H1 (cell line): ENCODE results near the gene ZDHHC11B. TPM values are rescaled to one million over a fixed set of nuclear protein-coding genes. Genes with fewer than 3 reads are reported as not detected.

Experiments used
- CTCF ChIA-PET: fragments of 300-600 bp; sonication (Branson Sonifier 250); formaldehyde crosslinking; loops from one replicate; lab custom pipeline; 2021; ENCODE audit not compliant: partially characterized antibody; lab: Charles Lee
- POLR2A ChIA-PET: fragments of 300-600 bp; sonication (Branson Sonifier 250); formaldehyde crosslinking; loops from one replicate; lab custom pipeline; 2021; ENCODE audit warnings: inconsistent platforms; ENCODE audit not compliant: partially characterized antibody; lab: Charles Lee
- DNase-seq, 2 experiments: peaks; one replicate each; pipeline versions ENCODE4 v3.0.0 to v3.0.0-alpha.2; 2010 to 2022; ENCODE audit warnings: low spot score in 2 of 2, low read depth in 1 of 2, mixed read lengths in 1 of 2
- FAIRE-seq: peaks from 2 replicates; lab custom pipeline; 2011; peaks lifted over from hg19 to GRCh38; lab: Jason Lieb, UNC
- H2AFZ ChIP-seq: 2 replicates; pipeline ENCODE4 v1.8.1; 2012; ENCODE audit warnings: low read length, inconsistent platforms
- H2AK5ac ChIP-seq: 2 replicates; pipeline ENCODE4 v1.6.1; 2013; ENCODE audit warnings: low read depth, low read length
- H2BK120ac ChIP-seq: replicated peaks from 2 replicates; pipeline ENCODE3; 2013; ENCODE audit warnings: low read depth, low read length, inconsistent platforms
- H2BK12ac ChIP-seq: 2 replicates; pipeline ENCODE4 v1.6.1; 2013; ENCODE audit warnings: low read depth, low read length
- H2BK15ac ChIP-seq: 2 replicates; pipeline ENCODE4 v1.6.1; 2013; ENCODE audit warnings: low read length
- H2BK20ac ChIP-seq: 2 replicates; pipeline ENCODE4 v1.6.1; 2013; ENCODE audit warnings: low read length
- H2BK5ac ChIP-seq: 2 replicates; pipeline ENCODE4 v1.6.1; 2013; ENCODE audit warnings: low read depth, low read length
- H3K14ac ChIP-seq: 2 replicates; pipeline ENCODE4 v1.6.1; 2013; ENCODE audit warnings: inconsistent platforms; ENCODE audit not compliant: insufficient read length
- H3K18ac ChIP-seq: 2 replicates; pipeline ENCODE4 v1.6.1; 2013; ENCODE audit warnings: low read length; ENCODE audit errors: extremely low read depth
- H3K23ac ChIP-seq: 2 replicates; pipeline ENCODE4 v1.6.1; 2013; ENCODE audit warnings: inconsistent platforms; ENCODE audit not compliant: insufficient read length
- H3K23me2 ChIP-seq: 2 replicates; pipeline ENCODE4 v1.6.1; 2013; ENCODE audit warnings: low read depth, low read length
- H3K27ac ChIP-seq: 2 replicates; pipeline ENCODE4 v1.6.1; 2011; ENCODE audit warnings: low read depth, low read length, inconsistent platforms
- H3K27me3 ChIP-seq, 4 experiments: replicated peaks in 1 of 4; 1 replicate in 1 of 4; 2 replicates in 3 of 4; pipeline versions ENCODE4 v1.6.1 to v1.8.1; 2011 to 2013; ENCODE audit warnings: low read length in 3 of 4, mild to moderate bottlenecking in 3 of 4, inconsistent platforms in 2 of 4, mixed read lengths in 2 of 4, moderate library complexity in 1 of 4; ENCODE audit not compliant: control insufficient read depth in 3 of 4, insufficient read depth in 3 of 4; ENCODE audit errors: extremely low read depth in 1 of 4
- H3K36me3 ChIP-seq, 4 experiments: 2 replicates each; pipeline versions ENCODE4 v1.6.1 to v1.8.1; 2011 to 2013; ENCODE audit warnings: mild to moderate bottlenecking in 4 of 4, low read length in 3 of 4, moderate library complexity in 2 of 4, control low read depth in 1 of 4, inconsistent platforms in 1 of 4; ENCODE audit not compliant: insufficient read depth in 4 of 4, control insufficient read depth in 2 of 4
- H3K4ac ChIP-seq: replicated peaks from 2 replicates; pipeline ENCODE3; 2013; ENCODE audit warnings: low read length, low read depth, mixed read lengths, inconsistent platforms; ENCODE audit not compliant: insufficient read length
- H3K4me1 ChIP-seq, 4 experiments: replicated peaks in 1 of 4; 1 replicate in 1 of 4; 2 replicates in 3 of 4; pipeline versions ENCODE4 v1.6.1 to v1.8.1; 2011 to 2013; ENCODE audit warnings: low read length in 3 of 4, inconsistent platforms in 2 of 4, mixed read lengths in 1 of 4; ENCODE audit not compliant: insufficient read depth in 4 of 4, control insufficient read depth in 3 of 4
- H3K4me2 ChIP-seq, 2 experiments: 2 replicates each; pipeline versions ENCODE4 v1.6.1 to v1.8.1; 2011 to 2013; ENCODE audit warnings: low read depth in 2 of 2, low read length in 2 of 2, control low read depth in 1 of 2, inconsistent platforms in 1 of 2, mild to moderate bottlenecking in 1 of 2; ENCODE audit not compliant: insufficient read depth in 1 of 2
- H3K4me3 ChIP-seq, 4 experiments: fragments of 200-600, 300-600 bp in 1 of 4; sonication (generic), shearing (Covaris generic), sonication (Bioruptor Twin) in 1 of 4; 2 replicates each; pipeline versions ENCODE4 v1.5.1 to v1.8.1; 2011 to 2016; ENCODE audit warnings: low read length in 4 of 4, low read depth in 3 of 4, control low read depth in 2 of 4, inconsistent platforms in 2 of 4, mild to moderate bottlenecking in 2 of 4, mixed read lengths in 1 of 4, moderate library complexity in 1 of 4; ENCODE audit not compliant: insufficient read depth in 2 of 4; ENCODE audit errors: extremely low read depth in 1 of 4
- H3K56ac ChIP-seq: replicated peaks from 2 replicates; pipeline ENCODE3; 2013; ENCODE audit warnings: low read depth, mild to moderate bottlenecking, mixed read lengths, low read length, inconsistent platforms; ENCODE audit not compliant: insufficient read length
- H3K79me1 ChIP-seq: 2 replicates; pipeline ENCODE4 v1.6.1; 2013; ENCODE audit warnings: low read depth, low read length, control low read depth
- H3K79me2 ChIP-seq, 2 experiments: 2 replicates each; pipeline versions ENCODE4 v1.6.1 to v1.8.1; 2012 to 2013; ENCODE audit warnings: low read length in 2 of 2, mild to moderate bottlenecking in 2 of 2, inconsistent platforms in 1 of 2; ENCODE audit not compliant: insufficient read depth in 2 of 2, control insufficient read depth in 1 of 2
- H3K9ac ChIP-seq, 4 experiments: replicated peaks in 1 of 4; 1 replicate in 1 of 4; 2 replicates in 3 of 4; pipeline versions ENCODE4 v1.6.1 to v1.8.1; 2011 to 2013; ENCODE audit warnings: low read depth in 3 of 4, low read length in 3 of 4, control low read depth in 2 of 4, mild to moderate bottlenecking in 2 of 4, moderate library complexity in 2 of 4, inconsistent platforms in 1 of 4; ENCODE audit errors: extremely low read depth in 1 of 4
- H3K9me3 ChIP-seq, 2 experiments: 2 replicates each; pipeline versions ENCODE4 v1.6.1 to v1.8.1; 2012 to 2013; ENCODE audit warnings: mild to moderate bottlenecking in 2 of 2, moderate library complexity in 2 of 2, control low read depth in 1 of 2, inconsistent platforms in 1 of 2, low read depth in 1 of 2, low read length in 1 of 2, mixed read lengths in 1 of 2; ENCODE audit not compliant: insufficient read depth in 2 of 2
- H4K20me1 ChIP-seq, 2 experiments: replicated peaks in 1 of 2; 2 replicates each; pipeline versions ENCODE3 to v1.8.1; 2011 to 2013; ENCODE audit warnings: inconsistent platforms in 2 of 2, low read length in 2 of 2, mild to moderate bottlenecking in 1 of 2; ENCODE audit not compliant: insufficient read depth in 2 of 2, control insufficient read depth in 1 of 2
- H4K5ac ChIP-seq: 2 replicates; pipeline ENCODE4 v1.6.1; 2013; ENCODE audit warnings: low read length, low read depth, mixed read lengths, inconsistent platforms; ENCODE audit not compliant: insufficient read length
- H4K8ac ChIP-seq: 2 replicates; pipeline ENCODE4 v1.8.0; 2013; ENCODE audit warnings: mild to moderate bottlenecking, moderate library complexity, low read length, inconsistent platforms; ENCODE audit not compliant: insufficient read depth; ENCODE audit errors: extremely low read depth
- H4K91ac ChIP-seq: replicated peaks from 2 replicates; pipeline ENCODE3; 2013; ENCODE audit warnings: low read length, mixed read lengths, inconsistent platforms; ENCODE audit not compliant: insufficient read length
- ATF3 ChIP-seq: IDR thresholded peaks from 2 replicates; pipeline ENCODE4 v1.6.1; 2011; ENCODE audit warnings: low read depth, mild to moderate bottlenecking, low read length; ENCODE audit not compliant: insufficient read depth
- CTBP2 ChIP-seq: IDR thresholded peaks from 2 replicates; pipeline ENCODE4 v1.7.0; 2011; ENCODE audit warnings: borderline replicate concordance, mild to moderate bottlenecking, moderate library complexity, mixed read lengths, low read length; ENCODE audit not compliant: insufficient read depth, insufficient read length
- POLR2A ChIP-seq, 2 experiments: IDR thresholded peaks; 1 replicate in 1 of 2; 2 replicates in 1 of 2; pipeline ENCODE4 v1.6.1; 2011; ENCODE audit warnings: low read depth in 2 of 2, low read length in 2 of 2, mild to moderate bottlenecking in 2 of 2; ENCODE audit errors: control extremely low read depth in 1 of 2
- SAP30 ChIP-seq: fragments of 300-600 bp; sonication (generic); IDR thresholded peaks from 2 replicates; pipeline ENCODE4 v1.7.1; 2012; ENCODE audit warnings: low read length, moderate library complexity, mild to moderate bottlenecking, inconsistent platforms; ENCODE audit not compliant: insufficient read depth, insufficient replicate concordance
- WGBS, 2 experiments: shearing (Covaris generic) in 1 of 2; methylation state at CpG; one replicate each; pipeline versions ENCODE4 v1.1.6 to v1.1.7; 2013 to 2015; ENCODE audit warnings: low lambda C conversion rate in 2 of 2, mixed read lengths in 2 of 2, inconsistent platforms in 1 of 2, low coverage in 1 of 2, missing lambda C conversion rate in 1 of 2; ENCODE audit not compliant: insufficient replicate concordance in 2 of 2, insufficient coverage in 1 of 2, insufficient read length in 1 of 2; ENCODE audit errors: extremely low coverage in 1 of 2, missing lambda C conversion rate in 1 of 2; 5-methylcytosine and 5-hydroxymethylcytosine counted together
- polyA plus RNA-seq, 7 experiments: library from polyadenylated mRNA; depleted of rRNA in 3 of 7; stranded (reverse) in 5 of 7; unstranded in 2 of 7; fragments of >200 nt in 5 of 7; fragments of 200-250 nt in 2 of 7; gene quantifications; 1 replicate in 5 of 7; 2 replicates in 1 of 7; 4 replicates in 1 of 7; pipeline versions ENCODE4 v1.2.1 to v1.2.3, GENCODE V29; 2011 to 2013; ENCODE audit warnings: missing spikeins in 2 of 7, mixed read lengths in 2 of 7
- total RNA-seq: library from RNA; stranded (reverse); fragmentation: NEBNext Ultra II Directional; extraction: Animal tissue kit (Norgen Biotek cat#: 25700); gene quantifications from 2 replicates; pipeline ENCODE4 v1.2.1, GENCODE V29; 2021

Gene ZDHHC11B
- total and polyA plus RNA-seq, 2 of the 8 experiments (the other 6 are each of a cell fraction or from before 2014, with no cell fraction given): 0.29 to 2.5 TPM

DNA sequence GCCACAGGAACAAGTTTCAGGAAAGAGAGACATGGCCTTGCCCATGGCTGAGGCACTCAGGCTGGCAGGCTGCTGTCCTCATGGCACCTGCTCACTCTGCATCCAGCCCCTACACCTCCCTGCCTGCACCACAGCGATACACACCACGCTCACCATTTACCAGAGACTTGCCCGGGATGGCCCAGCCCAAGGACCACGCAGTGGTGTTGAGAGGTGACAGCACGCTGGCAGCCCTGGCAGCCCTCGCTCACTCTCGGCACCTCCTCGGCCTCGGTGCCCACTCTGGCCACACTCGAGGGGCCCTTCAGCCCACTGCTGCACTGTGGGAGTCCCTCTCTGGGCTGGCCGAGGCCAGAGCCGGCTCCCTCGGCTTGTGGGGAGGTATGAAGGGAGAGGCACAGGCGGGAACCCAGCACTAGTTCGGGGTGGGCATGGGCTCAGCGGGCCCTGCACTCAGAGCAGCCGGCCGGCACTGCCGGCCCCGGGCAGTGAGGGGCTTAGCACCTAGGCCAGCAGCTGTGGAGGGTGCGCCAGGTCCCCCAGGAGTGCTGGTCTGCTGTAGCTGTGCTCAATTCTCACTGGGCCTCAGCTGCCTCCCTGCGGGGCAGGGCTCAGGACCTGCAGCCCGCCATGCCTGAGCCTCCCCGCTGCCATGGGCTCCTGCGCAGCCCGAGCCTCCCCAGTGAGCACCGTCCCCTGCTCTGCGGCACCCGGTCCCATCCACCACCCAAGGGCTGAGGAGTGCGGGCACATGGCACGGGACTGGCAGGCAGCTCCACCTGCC is 20.3 kb downstream of the ZDHHC11B start:
- DNase-seq (no peak), FAIRE-seq (no peak)
- Histone ChIP-seq H3K23ac (no peak overlapping the region), H2BK20ac (no peak overlapping the region), H3K9ac (no peak overlapping the region), H3K56ac (no peak overlapping the region), H3K4me2 (no peak overlapping the region), H3K4me3 (no peak overlapping the region), H3K23me2 (no peaks in the 10 kb centered on the region), H2AK5ac (no peak overlapping the region), H4K8ac (0 out of 2 replicates have a peak overlapping the region, but pooled peaks have one; percentile 36), H3K79me2 (no peaks in the 10 kb centered on the region), H3K36me3 (no peaks in the 10 kb centered on the region), H2BK12ac (no peak overlapping the region), H3K27ac (no peak overlapping the region), H4K91ac (no peak overlapping the region), H4K20me1 (no peaks in the 10 kb centered on the region), H4K5ac (no peak overlapping the region), H2BK5ac (peak overlapping the region; percentile 62; the same call in 1 of the 2 replicates), H2BK120ac (no peak overlapping the region), H3K4ac (no peak overlapping the region), H3K9me3 (peaks cover 2 to 24% of the 10 kb centered on the region in 2 experiments; a peak in 3 of 4 replicates), H3K79me1 (peaks cover 2% of the 10 kb centered on the region; the same call in 1 of the 2 replicates), H2BK15ac (no peak overlapping the region), H3K14ac (no peak overlapping the region), H3K27me3 (no peaks in the 10 kb centered on the region; a peak in 1 of 7 replicates), H3K4me1 (no peaks in the 10 kb centered on the region; a peak in 1 of 7 replicates), H2AFZ (no peak overlapping the region), H3K18ac (no peak overlapping the region)
- no peak for TF ChIP-seq CTBP2
- TF ChIP-seq SAP30: no peak
- TF ChIP-seq ATF3: no peak
- no peak for TF ChIP-seq POLR2A (IDR thresholded peaks at IDR 0.05; ENCODE audit: control extremely low read depth in 1 of 2, low read depth in 2 of 2, low read length in 2 of 2)
- POLR2A ChIA-PET: no interaction called here
- CTCF ChIA-PET: interaction anchor here (1.0 to 1.5 kb wide), 2 partner anchors 11 to 13 kb away, joined by 3 to 4 read pairs; no protein-coding TSS in a partner anchor
- WGBS, 2 experiments: 90% methylated on average over 31 of the region's 31 CpGs; no CpG with 5 or more reads in 1 of the 2 experiments
